HG03432 (cell line): ENCODE data around the gene MX2.

ENCODE experiments used
- ATAC-seq: cut with Tn5 transposase; IDR thresholded peaks from one replicate; pipeline ENCODE4 v1.9.1; 2021; ENCODE audit warnings: mild to moderate bottlenecking, moderate library complexity; ENCODE audit not compliant: unreplicated experiment

Gene MX2

GRCh38 chr21:41432562-41433460 is 71.0 kb downstream of the MX2 start:
- ATAC-seq: no peak

DNA sequence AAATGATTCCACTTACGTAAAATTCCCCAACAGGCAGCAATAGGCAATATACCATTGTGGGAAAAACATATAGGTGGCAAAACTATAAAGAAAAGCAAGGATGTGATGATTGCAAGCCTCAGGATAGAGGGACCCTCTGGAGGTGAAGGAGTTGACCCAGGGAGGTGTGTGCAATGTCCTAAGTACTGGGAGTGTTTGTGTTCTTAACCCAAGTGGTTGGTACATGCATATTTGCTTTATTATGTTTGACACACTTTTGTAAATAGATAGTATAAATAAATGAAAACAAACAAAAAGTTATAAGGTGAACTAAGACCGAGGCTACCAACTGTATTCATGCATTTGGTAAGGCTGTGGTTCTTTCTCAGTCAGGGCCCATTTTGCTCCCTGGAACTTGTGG is 71.7 kb downstream of the MX2 start:
- no peak for ATAC-seq

DNA sequence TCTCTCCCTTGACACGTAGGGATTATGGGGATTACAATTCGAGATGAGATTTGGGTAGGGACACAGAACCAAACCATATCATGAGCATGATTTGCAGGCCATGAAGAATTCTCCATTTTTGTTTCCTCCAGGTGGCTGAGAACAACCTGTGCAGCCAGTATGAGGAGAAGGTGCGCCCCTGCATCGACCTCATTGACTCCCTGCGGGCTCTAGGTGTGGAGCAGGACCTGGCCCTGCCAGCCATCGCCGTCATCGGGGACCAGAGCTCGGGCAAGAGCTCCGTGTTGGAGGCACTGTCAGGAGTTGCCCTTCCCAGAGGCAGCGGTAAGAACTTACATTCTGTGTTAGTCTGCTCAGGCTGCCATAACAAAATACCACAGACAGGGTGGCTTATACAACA is 73.9 kb downstream of the MX2 start:
- no peak for ATAC-seq

- no peak for ATAC-seq
Measured at GRCh38 chr21:41437729-41438128, 75.9 kb downstream of the MX2 start.

DNA sequence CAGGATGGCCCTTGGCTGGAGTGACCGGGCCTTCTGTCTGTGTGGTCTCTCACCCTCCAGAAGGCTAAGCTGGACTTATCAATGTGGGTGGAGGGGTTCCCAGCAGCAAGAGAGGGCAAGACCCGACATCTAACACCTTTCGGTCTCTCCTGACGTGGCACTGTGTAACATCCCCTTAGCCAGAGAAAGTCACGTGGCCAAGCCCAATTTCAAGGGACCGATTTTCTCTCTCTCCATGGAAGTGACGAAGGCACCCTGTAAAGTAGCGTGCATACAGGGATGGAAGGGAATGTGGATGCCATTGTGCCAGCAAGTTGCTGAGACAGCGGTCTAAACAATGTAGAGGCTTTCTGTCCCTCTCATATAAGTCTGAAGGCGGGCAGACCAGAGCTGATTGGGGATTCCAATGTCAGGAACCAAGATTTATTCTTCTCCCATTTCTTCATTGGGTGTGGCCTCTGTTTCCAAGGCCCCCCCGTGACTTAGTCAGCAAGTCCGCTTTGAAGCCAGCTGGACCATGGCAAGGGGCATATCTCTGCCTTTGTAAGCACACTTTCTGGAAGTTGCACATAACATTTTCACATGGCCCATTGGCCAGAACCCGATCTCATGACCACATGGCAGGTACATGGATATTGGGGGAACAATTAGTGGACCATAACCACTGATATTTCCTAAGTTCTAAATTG is 76.7 kb downstream of the MX2 start:
- ATAC-seq: no peak

- ATAC-seq: no peak
Measured at GRCh38 chr21:41439248-41439647, 77.4 kb downstream of the MX2 start.

- no peak for ATAC-seq
Measured at GRCh38 chr21:41441546-41441945, 79.7 kb downstream of the MX2 start.

DNA sequence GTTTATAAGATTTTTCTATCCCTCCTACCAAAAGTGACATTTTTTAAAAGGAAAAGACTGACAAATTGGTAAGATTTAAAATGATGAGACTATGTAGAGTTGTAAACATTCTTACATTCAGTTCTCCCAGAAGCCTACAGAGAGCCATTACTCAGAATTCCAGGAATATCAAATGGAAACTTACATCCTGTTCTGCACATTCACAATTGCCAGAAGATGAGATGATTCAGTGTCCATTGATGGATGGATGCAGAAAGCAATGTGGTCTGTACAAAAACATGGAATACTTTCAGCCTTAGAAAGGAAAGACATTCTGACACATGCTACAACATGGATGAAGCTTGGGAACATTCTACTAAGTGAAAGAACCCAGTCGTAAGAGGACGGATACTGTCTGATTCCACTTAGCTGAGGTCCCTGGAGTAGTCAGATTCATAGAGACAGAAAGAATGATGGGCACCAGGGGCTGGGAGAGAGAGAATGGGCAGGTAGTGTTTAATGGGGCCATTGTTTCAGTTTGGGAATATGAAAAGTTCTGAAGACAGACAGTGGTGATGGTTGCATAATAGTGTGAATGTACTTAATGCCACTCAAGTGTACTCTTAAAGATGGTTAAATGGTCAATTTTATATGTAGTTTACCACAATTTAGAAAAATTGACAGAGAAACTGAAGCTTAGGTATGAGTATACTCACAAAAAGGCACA is 80.8 kb downstream of the MX2 start:
- no peak for ATAC-seq

- ATAC-seq: no peak
Measured at GRCh38 chr21:41443562-41443961, 81.7 kb downstream of the MX2 start.

GRCh38 chr21:41444703-41445464 is 83.1 kb downstream of the MX2 start:
- no peak for ATAC-seq

- ATAC-seq: no peak
Measured at GRCh38 chr21:41445465-41445862, 83.6 kb downstream of the MX2 start.

- ATAC-seq: no peak
Measured at GRCh38 chr21:41446586-41446985, 84.8 kb downstream of the MX2 start.

DNA sequence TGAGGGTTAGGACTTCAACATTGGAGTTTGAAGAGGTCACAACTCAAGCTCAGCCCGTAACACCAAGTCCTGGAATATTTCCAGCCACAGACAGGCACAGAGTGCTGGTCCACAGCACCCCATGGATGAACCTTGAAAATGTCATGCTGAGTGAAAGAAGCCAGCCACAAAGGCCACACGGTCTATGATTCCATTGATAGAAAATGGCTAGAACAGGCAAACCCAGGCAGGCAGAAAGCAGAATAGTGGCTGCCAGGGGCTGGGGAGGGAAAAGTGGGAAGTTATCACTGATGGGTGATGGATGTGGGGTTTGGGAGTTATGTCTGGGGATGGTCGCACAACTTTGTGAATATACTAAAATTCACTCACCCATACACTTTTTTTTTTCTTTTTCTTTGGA is 85.5 kb downstream of the MX2 start:
- ATAC-seq: no peak

DNA sequence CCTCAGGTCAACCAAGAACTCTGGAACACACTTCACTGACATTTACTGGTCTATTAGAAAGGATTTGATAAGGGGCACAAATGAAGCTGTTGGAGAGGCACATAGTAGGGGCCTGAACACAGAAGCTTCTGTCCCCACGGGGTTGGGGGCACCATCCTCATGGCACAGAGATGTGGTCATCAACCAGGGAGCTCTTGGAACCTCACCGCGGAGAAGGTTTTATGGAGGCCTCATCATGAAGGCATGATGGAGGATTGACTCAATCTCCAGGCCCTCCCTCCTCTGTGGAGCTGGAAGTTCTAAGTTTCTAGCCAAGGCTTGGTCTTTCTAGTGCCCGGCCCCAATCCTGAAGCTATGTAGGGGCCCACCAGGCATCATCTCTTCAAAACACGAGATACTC is 87.8 kb downstream of the MX2 start:
- no peak for ATAC-seq

GRCh38 chr21:41451753-41452676 is 90.2 kb downstream of the MX2 start:
- no peak for ATAC-seq

GRCh38 chr21:41453198-41453597 is 91.4 kb downstream of the MX2 start:
- no peak for ATAC-seq

GRCh38 chr21:41453761-41454160 is 91.9 kb downstream of the MX2 start:
- no peak for ATAC-seq

GRCh38 chr21:41458121-41458520 is 96.3 kb downstream of the MX2 start:
- ATAC-seq: no peak

DNA sequence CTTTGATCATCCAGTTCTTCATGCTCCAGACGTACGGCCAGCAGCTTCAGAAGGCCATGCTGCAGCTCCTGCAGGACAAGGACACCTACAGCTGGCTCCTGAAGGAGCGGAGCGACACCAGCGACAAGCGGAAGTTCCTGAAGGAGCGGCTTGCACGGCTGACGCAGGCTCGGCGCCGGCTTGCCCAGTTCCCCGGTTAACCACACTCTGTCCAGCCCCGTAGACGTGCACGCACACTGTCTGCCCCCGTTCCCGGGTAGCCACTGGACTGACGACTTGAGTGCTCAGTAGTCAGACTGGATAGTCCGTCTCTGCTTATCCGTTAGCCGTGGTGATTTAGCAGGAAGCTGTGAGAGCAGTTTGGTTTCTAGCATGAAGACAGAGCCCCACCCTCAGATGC is 96.7 kb downstream of the MX2 start:
- no peak for ATAC-seq
